ENCODE measurements around the gene FMN1.

DNA sequence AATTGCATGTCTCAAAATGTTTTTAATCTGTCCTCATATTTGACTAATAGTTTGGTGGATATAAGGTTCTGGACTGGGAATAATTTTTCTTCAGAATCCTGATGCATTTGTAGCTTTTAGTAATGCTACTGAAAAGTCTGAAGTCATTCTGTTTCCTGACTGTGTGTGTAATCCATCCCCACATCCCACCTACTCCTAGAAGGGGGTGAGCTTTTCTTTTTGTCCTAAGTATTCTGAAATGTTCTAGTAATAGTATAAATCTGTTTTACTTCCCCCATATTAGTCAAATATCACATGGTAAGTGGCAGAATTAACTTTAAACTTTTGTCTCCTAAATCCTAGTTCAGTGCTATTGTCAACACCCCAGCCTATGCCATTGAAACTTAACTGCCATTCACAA, 313.9 kb downstream of the FMN1 start:
- no peak for TF ChIP-seq EP300 (IDR thresholded peaks at IDR 0.05; ENCODE audit: borderline replicate concordance)
- TF ChIP-seq EGR1 (IDR thresholded peaks at IDR 0.05) = no peak
- no peak for TF ChIP-seq TCF12 (IDR thresholded peaks at IDR 0.05; ENCODE audit: low read depth)
- no peak for TF ChIP-seq CEBPB (IDR thresholded peaks at IDR 0.05)
- TF ChIP-seq TAF1 (IDR thresholded peaks at IDR 0.05; ENCODE audit: low read depth) = no peak
- TF ChIP-seq CREB1 (IDR thresholded peaks at IDR 0.05; ENCODE audit: low read depth) = no peak
- TF ChIP-seq FOXM1 (IDR thresholded peaks at IDR 0.05; ENCODE audit: borderline replicate concordance, low read depth) = no peak
- TF ChIP-seq, protein P1, sequence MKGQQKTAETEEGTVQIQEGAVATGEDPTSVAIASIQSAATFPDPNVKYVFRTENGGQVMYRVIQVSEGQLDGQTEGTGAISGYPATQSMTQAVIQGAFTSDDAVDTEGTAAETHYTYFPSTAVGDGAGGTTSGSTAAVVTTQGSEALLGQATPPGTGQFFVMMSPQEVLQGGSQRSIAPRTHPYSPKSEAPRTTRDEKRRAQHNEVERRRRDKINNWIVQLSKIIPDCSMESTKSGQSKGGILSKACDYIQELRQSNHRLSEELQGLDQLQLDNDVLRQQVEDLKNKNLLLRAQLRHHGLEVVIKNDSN (IDR thresholded peaks at IDR 0.05) = no peak
- TF ChIP-seq RAD21 (IDR thresholded peaks at IDR 0.05; ENCODE audit: low read depth) = no peak
- TF ChIP-seq, protein P2, sequence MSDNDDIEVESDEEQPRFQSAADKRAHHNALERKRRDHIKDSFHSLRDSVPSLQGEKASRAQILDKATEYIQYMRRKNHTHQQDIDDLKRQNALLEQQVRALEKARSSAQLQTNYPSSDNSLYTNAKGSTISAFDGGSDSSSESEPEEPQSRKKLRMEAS (IDR thresholded peaks at IDR 0.05) = no peak
- no peak for TF ChIP-seq YY1 (IDR thresholded peaks at IDR 0.05; ENCODE audit: low read depth)
- no peak for TF ChIP-seq NFIC (IDR thresholded peaks at IDR 0.05)

Data from Ishikawa (cell line).